Measurements from ENCODE around the gene HDAC4. TPM values are rescaled to one million over a fixed set of nuclear protein-coding genes. Genes with fewer than 3 reads are reported as not detected.

HDAC4 gene
- total and polyA plus RNA-seq, 2 donors (not counting 1 experiment from before 2014, with no cell fraction given): 13.5 to 46.0 TPM

DNA sequence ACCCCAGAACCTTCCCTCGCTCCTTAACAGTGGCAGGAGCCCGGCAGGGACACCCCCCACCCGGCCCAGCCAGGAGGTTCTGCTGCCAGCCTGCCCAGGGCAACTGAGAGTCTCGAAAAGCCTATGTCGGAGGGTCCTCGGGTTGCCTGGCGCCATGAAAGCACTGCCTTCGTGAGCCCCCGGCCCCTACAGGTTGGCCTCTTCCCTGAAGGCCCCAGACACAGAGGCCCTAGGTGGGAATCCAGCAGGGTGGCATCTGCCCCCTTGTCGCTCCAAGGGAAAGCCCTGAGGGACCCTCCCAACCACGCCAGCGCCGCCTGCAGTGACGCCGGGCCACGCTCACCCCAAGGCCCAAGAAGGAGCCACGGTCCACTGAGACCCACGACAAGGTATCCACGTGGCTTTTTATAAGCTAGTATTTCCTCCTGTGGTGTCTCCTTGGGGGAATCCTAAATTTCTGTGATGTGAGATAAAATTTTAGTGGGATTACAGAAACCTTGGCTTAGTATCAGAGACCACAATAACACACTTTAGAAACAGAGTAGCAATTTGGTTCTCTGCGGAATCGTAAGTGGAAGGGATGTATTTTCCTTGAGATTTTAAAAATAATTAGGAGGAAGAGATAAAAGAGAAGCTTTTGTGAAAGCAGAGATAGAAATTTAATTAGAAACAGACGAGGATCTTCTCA, 138.9 kb downstream of the HDAC4 start:
- no peak overlapping the region for H3K27ac ChIP-seq (ENCODE audit: low read length in 2 of 2)
- 99% methylated on average over 11 of the region's 22 CpGs for WGBS (ENCODE audit: insufficient coverage)
- H3K27ac Mint-ChIP-seq: no peak overlapping the region
- H3K9me3 Mint-ChIP-seq (ENCODE audit: insufficient read depth): peaks cover 12% of the 10 kb centered on the region
- peaks cover 0 to 92% (median 24%) of the 10 kb centered on the region in 4 experiments for H3K27me3 ChIP-seq (replicated peaks in 1 of 4; ENCODE audit: control extremely low read depth in 1 of 4, control insufficient read depth in 3 of 4, insufficient read depth in 4 of 4, low read length in 3 of 4)
- H3K36me3 ChIP-seq (replicated peaks in 1 of 2; ENCODE audit: control extremely low read depth in 1 of 2, control insufficient read depth in 1 of 2, extremely low read depth in 1 of 2, insufficient read depth in 2 of 2, low read length in 1 of 2): peaks cover 0 to 3% of the 10 kb centered on the region in 2 experiments
- DNase-seq (no peak), ATAC-seq (ENCODE audit: low read depth) (no peak)
- H3K27me3 Mint-ChIP-seq: peaks cover 43% of the 10 kb centered on the region
- POLR2A ChIA-PET: no interaction called here
- H4K20me1 ChIP-seq (ENCODE audit: control insufficient read depth, insufficient read depth, low read length, poor library complexity, severe bottlenecking): peaks cover 82% of the 10 kb centered on the region
- no peak overlapping the region for H3K9ac ChIP-seq (ENCODE audit: low read length)
- H3K79me2 ChIP-seq (ENCODE audit: control insufficient read depth, insufficient read depth, low read length): peaks cover 82% of the 10 kb centered on the region
- H3K4me1 ChIP-seq (ENCODE audit: control insufficient read depth in 2 of 2, insufficient read depth in 2 of 2, low read length in 2 of 2): peaks cover 51 to 58% of the 10 kb centered on the region in 2 donors
- H3K4me2 ChIP-seq (replicated peaks; ENCODE audit: low read depth, low read length, poor library complexity, severe bottlenecking): no peak overlapping the region
- peaks cover 60% of the 10 kb centered on the region for H3K4me1 Mint-ChIP-seq
- no peak overlapping the region for H3K4me3 Mint-ChIP-seq
- peaks cover 6 to 50% (median 18%) of the 10 kb centered on the region in 3 donors for H3K9me3 ChIP-seq (ENCODE audit: control extremely low read depth in 1 of 3, control insufficient read depth in 2 of 3, insufficient read depth in 1 of 3, low read length in 2 of 3)
- no peak overlapping the region for H3K4me3 ChIP-seq (ENCODE audit: control extremely low read depth in 1 of 5, extremely low read depth in 1 of 5, insufficient read depth in 1 of 5, low read depth in 2 of 5, low read length in 4 of 5)
- TF ChIP-seq, protein P1, sequence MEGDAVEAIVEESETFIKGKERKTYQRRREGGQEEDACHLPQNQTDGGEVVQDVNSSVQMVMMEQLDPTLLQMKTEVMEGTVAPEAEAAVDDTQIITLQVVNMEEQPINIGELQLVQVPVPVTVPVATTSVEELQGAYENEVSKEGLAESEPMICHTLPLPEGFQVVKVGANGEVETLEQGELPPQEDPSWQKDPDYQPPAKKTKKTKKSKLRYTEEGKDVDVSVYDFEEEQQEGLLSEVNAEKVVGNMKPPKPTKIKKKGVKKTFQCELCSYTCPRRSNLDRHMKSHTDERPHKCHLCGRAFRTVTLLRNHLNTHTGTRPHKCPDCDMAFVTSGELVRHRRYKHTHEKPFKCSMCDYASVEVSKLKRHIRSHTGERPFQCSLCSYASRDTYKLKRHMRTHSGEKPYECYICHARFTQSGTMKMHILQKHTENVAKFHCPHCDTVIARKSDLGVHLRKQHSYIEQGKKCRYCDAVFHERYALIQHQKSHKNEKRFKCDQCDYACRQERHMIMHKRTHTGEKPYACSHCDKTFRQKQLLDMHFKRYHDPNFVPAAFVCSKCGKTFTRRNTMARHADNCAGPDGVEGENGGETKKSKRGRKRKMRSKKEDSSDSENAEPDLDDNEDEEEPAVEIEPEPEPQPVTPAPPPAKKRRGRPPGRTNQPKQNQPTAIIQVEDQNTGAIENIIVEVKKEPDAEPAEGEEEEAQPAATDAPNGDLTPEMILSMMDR (IDR thresholded peaks at IDR 0.05): no peak
- TF ChIP-seq EZH2 (IDR thresholded peaks at IDR 0.05; ENCODE audit: borderline replicate concordance, insufficient read depth, low read depth, low read length, poor library complexity, severe bottlenecking): no peak
- intact Hi-C loops (cut with micrococcal nuclease): no loop called here
- no peak overlapping the region for H2AFZ ChIP-seq (ENCODE audit: insufficient read depth, low read depth, low read length, poor library complexity, severe bottlenecking)
- CTCF ChIA-PET: no interaction called here

DNA sequence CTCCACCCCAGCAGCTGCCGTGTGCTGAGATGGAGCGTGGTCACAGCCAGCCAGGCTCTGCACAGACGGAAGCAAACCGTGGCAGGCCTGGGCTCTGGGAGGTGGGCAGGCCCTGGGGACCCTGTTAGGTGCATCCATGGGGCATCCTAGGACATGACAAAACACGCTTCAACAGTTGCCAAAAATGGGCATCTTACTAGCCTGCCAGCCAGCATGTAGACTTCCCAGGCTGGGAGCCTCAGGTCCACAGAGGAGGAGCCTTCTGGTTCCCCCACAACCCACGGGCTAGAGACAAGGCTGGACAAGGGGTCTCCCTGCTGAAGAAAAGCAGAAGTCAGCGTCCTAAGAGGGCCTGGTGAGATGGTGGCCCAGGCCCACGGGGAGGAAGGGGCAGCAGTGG, 139.5 kb downstream of the HDAC4 start:
- TF ChIP-seq EZH2 (IDR thresholded peaks at IDR 0.05; ENCODE audit: borderline replicate concordance, insufficient read depth, low read depth, low read length, poor library complexity, severe bottlenecking): no peak
- TF ChIP-seq, protein P1 (IDR thresholded peaks at IDR 0.05): no peak
- Histone ChIP-seq H3K4me3 (ENCODE audit: control extremely low read depth in 1 of 5, extremely low read depth in 1 of 5, insufficient read depth in 1 of 5, low read depth in 2 of 5, low read length in 4 of 5) (no peak overlapping the region), H3K36me3 (replicated peaks in 1 of 2; ENCODE audit: control extremely low read depth in 1 of 2, control insufficient read depth in 1 of 2, extremely low read depth in 1 of 2, insufficient read depth in 2 of 2, low read length in 1 of 2) (peaks cover 0 to 3% of the 10 kb centered on the region in 2 experiments), H4K20me1 (ENCODE audit: control insufficient read depth, insufficient read depth, low read length, poor library complexity, severe bottlenecking) (peaks cover 80% of the 10 kb centered on the region), H2AFZ (ENCODE audit: insufficient read depth, low read depth, low read length, poor library complexity, severe bottlenecking) (no peak overlapping the region), H3K27me3 (replicated peaks in 1 of 4; ENCODE audit: control extremely low read depth in 1 of 4, control insufficient read depth in 3 of 4, insufficient read depth in 4 of 4, low read length in 3 of 4) (peaks cover 0 to 89% (median 24%) of the 10 kb centered on the region in 4 experiments), H3K4me2 (replicated peaks; ENCODE audit: low read depth, low read length, poor library complexity, severe bottlenecking) (no peak overlapping the region), H3K4me1 (ENCODE audit: control insufficient read depth in 2 of 2, insufficient read depth in 2 of 2, low read length in 2 of 2) (peaks cover 46 to 52% of the 10 kb centered on the region in 2 donors), H3K9me3 (ENCODE audit: control extremely low read depth in 1 of 3, control insufficient read depth in 2 of 3, insufficient read depth in 1 of 3, low read length in 2 of 3) (peaks cover 6 to 48% (median 18%) of the 10 kb centered on the region in 3 donors), H3K9ac (ENCODE audit: low read length) (no peak overlapping the region), H3K27ac (ENCODE audit: low read length in 2 of 2) (no peak overlapping the region), H3K79me2 (ENCODE audit: control insufficient read depth, insufficient read depth, low read length) (peaks cover 79% of the 10 kb centered on the region)
- Mint-ChIP-seq H3K27ac (no peak overlapping the region), H3K27me3 (peaks cover 38% of the 10 kb centered on the region), H3K9me3 (ENCODE audit: insufficient read depth) (peaks cover 12% of the 10 kb centered on the region), H3K4me3 (no peak overlapping the region), H3K4me1 (peaks cover 55% of the 10 kb centered on the region)
- ChIA-PET POLR2A (no interaction called here), CTCF (no interaction called here)
- DNase-seq (no peak), ATAC-seq (ENCODE audit: low read depth) (no peak)
- intact Hi-C loops (cut with micrococcal nuclease): no loop called here
- WGBS (ENCODE audit: insufficient coverage): 95% methylated on average over 7 of the region's 8 CpGs
